DND-41 (cell line): ENCODE measurements around the gene TBC1D14.
A peak's percentile ranks its signal among the peaks of the same experiment; 100 is the strongest.

ENCODE experiments used
- ATAC-seq: fragments of 200-7000 bp; cut with Tn5 transposase; 3 replicates; pipeline ENCODE4 v1.9.1; 2021; ENCODE audit warnings: low read depth; ENCODE audit not compliant: insufficient read depth
- DNase-seq: peaks from one replicate; pipeline ENCODE4 v3.0.0-alpha.2; 2020
- H2AFZ ChIP-seq: 2 replicates; pipeline ENCODE4 v1.6.0; 2012; ENCODE audit warnings: low read depth, low read length
- H3K27ac ChIP-seq: 2 replicates; pipeline ENCODE4 v1.5.1; 2012; ENCODE audit warnings: low read length, inconsistent platforms
- H3K27me3 ChIP-seq: fragments of 200-600 bp; sonication (generic); 2 replicates; pipeline ENCODE4 v1.6.0; 2012; ENCODE audit warnings: low read length, mild to moderate bottlenecking, inconsistent platforms; ENCODE audit not compliant: insufficient read depth, poor library complexity
- H3K36me3 ChIP-seq: 2 replicates; pipeline ENCODE4 v1.5.1; 2012; ENCODE audit warnings: low read length, inconsistent platforms; ENCODE audit not compliant: insufficient read depth
- H3K4me1 ChIP-seq: 2 replicates; pipeline ENCODE4 v1.5.1; 2012; ENCODE audit warnings: mild to moderate bottlenecking, low read length; ENCODE audit not compliant: insufficient read depth
- H3K4me2 ChIP-seq: 2 replicates; pipeline ENCODE4 v1.6.0; 2012; ENCODE audit warnings: mild to moderate bottlenecking, moderate library complexity, low read length, inconsistent platforms; ENCODE audit not compliant: insufficient read depth
- H3K4me3 ChIP-seq, 2 experiments: fragments of 200-600 bp in 1 of 2; shearing (Covaris generic) in 1 of 2; 2 replicates each; pipeline ENCODE4 v1.5.1; 2012 to 2016; ENCODE audit warnings: inconsistent platforms in 2 of 2, low read length in 2 of 2, mild to moderate bottlenecking in 2 of 2, low read depth in 1 of 2, moderate library complexity in 1 of 2
- H3K79me2 ChIP-seq: 2 replicates; pipeline ENCODE4 v1.6.0; 2012; ENCODE audit warnings: low read length, inconsistent platforms; ENCODE audit not compliant: insufficient read depth
- H3K9ac ChIP-seq: 2 replicates; pipeline ENCODE4 v1.6.0; 2012; ENCODE audit warnings: low read depth, mild to moderate bottlenecking, inconsistent platforms, low read length, moderate library complexity
- H3K9me3 ChIP-seq: 2 replicates; pipeline ENCODE4 v1.5.1; 2012; ENCODE audit warnings: low read length, moderate library complexity, mild to moderate bottlenecking, inconsistent platforms; ENCODE audit not compliant: insufficient read depth, severe bottlenecking
- H4K20me1 ChIP-seq: 2 replicates; pipeline ENCODE4 v1.6.0; 2012; ENCODE audit warnings: low read length; ENCODE audit not compliant: insufficient read depth
- CTCF ChIP-seq: IDR thresholded peaks from 2 replicates; pipeline ENCODE4 v1.5.1; 2012; ENCODE audit warnings: borderline replicate concordance, low read length, moderate library complexity, mild to moderate bottlenecking; ENCODE audit not compliant: poor library complexity, severe bottlenecking; ENCODE audit errors: extremely low read depth
- EZH2 ChIP-seq: IDR thresholded peaks from 3 replicates; pipeline ENCODE4 v1.6.1; 2012; ENCODE audit warnings: borderline replicate concordance, low read depth, mild to moderate bottlenecking, moderate library complexity, low read length, inconsistent platforms; ENCODE audit not compliant: severe bottlenecking

TBC1D14 gene

DNA sequence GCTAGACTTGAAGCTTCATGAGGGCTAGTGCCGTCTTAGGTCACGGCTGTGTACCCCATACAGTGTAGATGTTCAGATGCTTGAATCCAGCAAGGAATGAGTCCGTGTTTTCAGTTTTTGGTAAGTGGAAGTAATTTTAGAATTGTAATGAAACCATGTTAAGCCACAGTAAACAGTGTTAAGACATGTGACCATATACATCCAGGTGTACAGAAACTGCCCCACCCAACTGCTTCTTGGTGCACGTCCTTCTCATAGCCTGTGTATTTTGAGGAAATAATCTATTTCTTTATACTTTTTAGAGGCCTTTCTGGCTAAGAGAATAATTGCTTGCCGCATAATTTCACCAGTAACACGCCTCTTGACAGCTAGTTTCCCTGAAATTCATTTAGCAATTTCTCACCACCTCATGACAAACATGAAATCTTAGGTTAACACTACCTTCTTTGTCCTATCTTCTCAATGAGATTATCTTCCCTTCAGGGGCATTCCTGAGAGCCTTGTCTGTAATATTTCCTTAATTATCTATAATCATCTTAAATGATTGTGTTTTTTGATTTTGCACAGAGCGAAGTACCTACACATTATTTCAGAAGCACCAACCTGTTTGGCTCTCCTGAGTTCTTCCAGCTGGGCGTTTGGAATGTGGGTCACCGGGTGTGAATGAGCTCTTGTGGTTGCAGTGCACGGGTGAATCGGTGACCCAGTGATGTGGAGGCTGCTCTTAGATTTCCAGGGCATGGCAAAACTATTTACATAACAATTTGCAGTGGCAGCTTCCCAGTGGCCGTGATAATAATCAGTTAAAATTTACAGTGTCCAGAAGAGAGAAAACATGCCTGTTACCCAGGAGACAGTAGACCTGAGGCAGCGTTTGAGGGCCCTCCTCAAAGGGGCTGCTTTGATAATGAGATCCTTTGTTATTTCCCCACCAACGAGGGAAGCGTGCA is 83.4 kb downstream of the TBC1D14 start:
- H3K9ac ChIP-seq = no peak overlapping the region
- H3K27ac ChIP-seq = no peak overlapping the region
- no peaks in the 10 kb centered on the region for H3K9me3 ChIP-seq
- H3K4me3 ChIP-seq = no peak overlapping the region
- DNase-seq (no peak), ATAC-seq (no peak)
- peaks cover 38% of the 10 kb centered on the region for H4K20me1 ChIP-seq
- H3K4me1 ChIP-seq = peaks cover 18% of the 10 kb centered on the region
- peaks cover 50% of the 10 kb centered on the region for H3K79me2 ChIP-seq
- H2AFZ ChIP-seq = no peak overlapping the region
- peaks cover 57% of the 10 kb centered on the region for H3K36me3 ChIP-seq
- TF ChIP-seq CTCF (no peak), EZH2 (no peak)
- H3K4me2 ChIP-seq = no peak overlapping the region
- H3K27me3 ChIP-seq = no peaks in the 10 kb centered on the region

- DNase-seq (no peak), ATAC-seq (no peak)
- Histone ChIP-seq H3K9ac (no peak overlapping the region), H3K27me3 (no peaks in the 10 kb centered on the region), H2AFZ (no peak overlapping the region), H3K4me3 (no peak overlapping the region), H3K27ac (no peak overlapping the region), H4K20me1 (peaks cover 15% of the 10 kb centered on the region), H3K36me3 (peaks cover 67% of the 10 kb centered on the region), H3K4me2 (no peak overlapping the region), H3K4me1 (no peaks in the 10 kb centered on the region), H3K79me2 (peaks cover 16% of the 10 kb centered on the region), H3K9me3 (no peaks in the 10 kb centered on the region)
- TF ChIP-seq CTCF (no peak), EZH2 (no peak)
These were observed 86.9 kb downstream of the TBC1D14 start for GRCh38 chr4:6996481-6996880.

DNA sequence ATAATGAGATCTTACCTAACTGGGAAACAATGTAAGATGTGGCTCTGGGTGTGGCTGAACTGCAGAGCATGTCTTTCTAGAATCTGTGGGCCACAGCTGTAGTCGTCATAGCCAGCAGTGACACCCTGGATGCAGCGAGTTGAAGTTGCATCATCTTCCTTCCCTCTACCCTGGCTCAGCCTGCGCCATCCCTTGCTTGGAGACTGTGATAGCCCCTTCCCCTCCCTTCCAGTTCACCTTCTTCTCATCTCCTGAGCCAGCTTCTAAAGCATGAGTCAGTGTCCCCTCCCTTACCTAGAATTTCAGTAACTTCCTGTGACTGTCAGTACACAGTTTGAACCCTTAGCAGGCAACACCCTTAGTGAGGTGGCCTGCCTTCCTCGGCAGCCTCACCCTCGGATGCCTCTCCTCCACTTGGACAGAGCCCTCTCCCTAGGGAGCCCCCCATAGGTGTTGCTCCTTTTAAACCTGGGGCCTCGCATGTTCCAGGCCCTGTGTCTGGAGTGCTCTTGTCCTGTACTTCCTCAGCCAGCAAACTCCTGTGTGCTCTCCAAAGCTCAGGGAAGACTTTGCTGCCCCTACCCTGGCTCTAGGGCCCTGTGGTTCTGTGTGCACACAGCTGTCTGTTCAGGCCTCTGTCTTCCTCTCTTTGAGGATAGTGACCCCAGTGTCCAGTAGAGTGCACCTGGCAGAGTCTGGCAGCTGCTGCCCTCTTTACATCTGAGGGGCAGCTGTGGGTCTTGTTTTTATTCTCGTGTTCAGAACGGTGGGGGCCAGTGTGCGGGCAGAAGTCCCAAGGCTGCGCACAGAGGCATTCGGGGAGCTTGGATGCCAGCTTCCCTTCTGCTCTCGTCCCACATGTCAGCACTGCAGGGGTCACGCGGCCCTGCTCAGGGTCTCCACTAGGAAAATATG is 89.8 kb downstream of the TBC1D14 start:
- no peak overlapping the region for H3K4me3 ChIP-seq
- H4K20me1 ChIP-seq = peaks cover 6% of the 10 kb centered on the region; the same call in 1 of the 2 replicates
- H3K4me2 ChIP-seq = no peak overlapping the region
- no peak overlapping the region for H3K27ac ChIP-seq
- TF ChIP-seq CTCF (no peak), EZH2 (no peak)
- H3K79me2 ChIP-seq = no peaks in the 10 kb centered on the region
- peaks cover 74% of the 10 kb centered on the region for H3K36me3 ChIP-seq
- no peak overlapping the region for H2AFZ ChIP-seq
- DNase-seq = no peak
- peak; percentile 42; the same call in 1 of the 3 replicates for ATAC-seq
- H3K27me3 ChIP-seq = no peaks in the 10 kb centered on the region
- no peak overlapping the region for H3K9ac ChIP-seq
- H3K4me1 ChIP-seq = no peaks in the 10 kb centered on the region
- H3K9me3 ChIP-seq = no peaks in the 10 kb centered on the region
